K562 (cell line): ENCODE data around the gene PPP2R3B. TPM values are rescaled to one million over a fixed set of nuclear protein-coding genes. Genes with fewer than 3 reads are reported as not detected.

ENCODE experiments used
- ATAC-seq: fragments of 200-7000 bp; cut with Tn5 transposase; 3 replicates; pipeline ENCODE4 v1.9.1; 2020; ENCODE audit warnings: moderate library complexity
- BruUV-seq: library from RNA; stranded (reverse); fragments of 400-500 nt; replicated peaks from 2 replicates; lab custom pipeline; 2021; lab: Mats Ljungman, UMichigan
- CTCF ChIA-PET: fragments of 300-600 bp; formaldehyde crosslinking; extraction: SDS; loops from one replicate; lab custom pipeline; 2021; ENCODE audit warnings: low intra/inter-chr PET ratio; lab: Yijun Ruan, JAX
- POLR2A ChIA-PET: fragments of 300-600, 350-650 bp; sonication (Branson Sonifier 250); formaldehyde crosslinking; extraction: SDS; loops from one replicate; lab custom pipeline; 2021; ENCODE audit warnings: antibody characterized with exemption, inconsistent platforms; lab: Yijun Ruan, JAX
- DNase-seq, 4 experiments: peaks; one replicate each; pipeline versions ENCODE4 v3.0.0 to v3.0.0-alpha.2; 2011 to 2018; ENCODE audit warnings: low spot score in 3 of 4, mixed read lengths in 3 of 4; ENCODE audit errors: extremely low read depth in 1 of 4
- FAIRE-seq: peaks from 2 replicates; lab custom pipeline; 2011; peaks lifted over from hg19 to GRCh38; lab: Jason Lieb, UNC
- H2AFZ ChIP-seq: 2 replicates; pipeline ENCODE4 v1.6.0; 2011; ENCODE audit warnings: low read depth, low read length, control low read depth, inconsistent platforms
- H3K27ac ChIP-seq: fragments of 200-600 bp; 3 replicates; pipeline ENCODE4 v1.8.0; 2011; ENCODE audit warnings: low read depth, mild to moderate bottlenecking, control low read depth, inconsistent platforms, low read length, moderate library complexity, mixed read lengths; ENCODE audit errors: extremely low read depth
- H3K27me3 ChIP-seq, 2 experiments: fragments of 300-600 bp in 1 of 2; 2 replicates in 1 of 2; 3 replicates in 1 of 2; pipeline versions ENCODE4 v1.6.0 to v1.8.0; 2011; ENCODE audit warnings: inconsistent platforms in 2 of 2, low read length in 2 of 2, mild to moderate bottlenecking in 1 of 2, mixed read lengths in 1 of 2, moderate library complexity in 1 of 2; ENCODE audit not compliant: control insufficient read depth in 2 of 2, insufficient read depth in 2 of 2
- H3K36me3 ChIP-seq: fragments of 300-600 bp; 3 replicates; pipeline ENCODE4 v1.8.0; 2011; ENCODE audit warnings: mild to moderate bottlenecking, low read length, inconsistent platforms; ENCODE audit not compliant: control insufficient read depth, insufficient read depth
- H3K4me1 ChIP-seq, 2 experiments: fragments of 200-600 bp in 1 of 2; replicated peaks in 1 of 2; 2 replicates in 1 of 2; 3 replicates in 1 of 2; pipeline versions ENCODE4 v1.5.1 to v1.8.0; 2011; ENCODE audit warnings: inconsistent platforms in 2 of 2, low read length in 2 of 2, mild to moderate bottlenecking in 1 of 2, mixed read lengths in 1 of 2, moderate library complexity in 1 of 2; ENCODE audit not compliant: control insufficient read depth in 2 of 2, insufficient read depth in 2 of 2
- H3K4me2 ChIP-seq: 2 replicates; pipeline ENCODE4 v1.6.1; 2011; ENCODE audit warnings: low read length, control low read depth, inconsistent platforms, mixed read lengths; ENCODE audit not compliant: insufficient read depth
- H3K4me3 ChIP-seq: fragments of 200-600 bp; sonication (generic), shearing (Covaris generic); 2 replicates; pipeline ENCODE4 v1.5.1; 2016; ENCODE audit warnings: control low read depth, inconsistent platforms
- H3K79me2 ChIP-seq: fragments of 200-600 bp; 3 replicates; pipeline ENCODE4 v1.8.0; 2011; ENCODE audit warnings: low read length, inconsistent platforms; ENCODE audit not compliant: control insufficient read depth, insufficient read depth
- H3K9ac ChIP-seq, 2 experiments: 2 replicates each; pipeline versions ENCODE4 v1.6.0 to v1.6.1; 2011; ENCODE audit warnings: low read depth in 2 of 2, low read length in 2 of 2, control low read depth in 1 of 2, inconsistent platforms in 1 of 2, mild to moderate bottlenecking in 1 of 2, mixed read lengths in 1 of 2; ENCODE audit not compliant: insufficient read depth in 1 of 2
- H3K9me1 ChIP-seq: one replicate; pipeline ENCODE4 v1.6.0; 2011; ENCODE audit warnings: inconsistent platforms, mild to moderate bottlenecking, low read length, moderate library complexity; ENCODE audit not compliant: control insufficient read depth, insufficient read depth
- H3K9me3 ChIP-seq: replicated peaks from 2 replicates; pipeline ENCODE4 v1.5.1; 2011; ENCODE audit warnings: low read depth, low read length, inconsistent platforms; ENCODE audit not compliant: control insufficient read depth, insufficient read depth
- H4K20me1 ChIP-seq: replicated peaks from 2 replicates; pipeline ENCODE4 v1.6.1; 2011; ENCODE audit warnings: low read length, inconsistent platforms, mixed read lengths; ENCODE audit not compliant: control insufficient read depth, insufficient read depth
- ZNF224 ChIP-seq: sonication (generic); formaldehyde crosslinking; IDR thresholded peaks from 2 replicates; pipeline ENCODE4 v1.8.0; 2022; ENCODE audit warnings: mild to moderate bottlenecking, missing genetic modification reagents
- WGBS: fragments of 100-300 bp; shearing (Covaris generic); methylation state at CpG from one replicate; pipeline ENCODE4 v1.1.6; 2016; ENCODE audit warnings: low coverage, mixed read lengths; ENCODE audit not compliant: insufficient coverage; ENCODE audit errors: missing lambda C conversion rate; 5-methylcytosine and 5-hydroxymethylcytosine counted together
- in situ Hi-C: fragments of 300-500 bp; cut with MboI; formaldehyde crosslinking; loops from 4 replicates; pipeline ENCODE4 v1.15.0; 2018; ENCODE audit warnings: inconsistent platforms, mixed read lengths
- intact Hi-C: fragments of 100-400 bp; cut with micrococcal nuclease; formaldehyde crosslinking; loops from 2 replicates; pipeline ENCODE4 v1.14.2; 2022
- polyA plus RNA-seq, 8 experiments: library from polyadenylated mRNA; depleted of rRNA in 4 of 8; stranded (reverse) in 5 of 8; unstranded in 3 of 8; fragments of >200 nt; fragmentation: Nextera tagmentation in 2 of 8; fragmentation: Illumina TruSeq in 1 of 8; extraction: Ambion mirVana in 2 of 8; extraction: Trizol in 1 of 8; gene quantifications; 2 replicates each; pipeline versions ENCODE4 v1.2.1 to v1.2.3, GENCODE V29; 2011 to 2014; ENCODE audit warnings: inconsistent platforms in 1 of 8, missing spikeins in 1 of 8
- total RNA-seq, 7 experiments: library from RNA; depleted of rRNA in 6 of 7; stranded (reverse); fragments of >200 nt in 6 of 7; fragmentation: Illumina TruSeq in 2 of 7; extraction: Trizol in 2 of 7; gene quantifications; 2 replicates each; pipeline versions ENCODE4 v1.2.1 to v1.2.3, GENCODE V29; 2011 to 2021; ENCODE audit warnings: low replicate concordance in 1 of 7
- TF ChIP-seq, protein P1 (sequence below): sonication (generic); formaldehyde crosslinking; IDR thresholded peaks from 2 replicates; pipeline ENCODE4 v1.8.1; 2023; ENCODE audit warnings: mild to moderate bottlenecking, missing genetic modification reagents

The PPP2R3B gene
- total and polyA plus RNA-seq, 9 of the 15 experiments (the other 6 are each of a cell fraction or from before 2014, with no cell fraction given): 0.04 to 18.2 (median 8.2) TPM; not detected in 1

DNA sequence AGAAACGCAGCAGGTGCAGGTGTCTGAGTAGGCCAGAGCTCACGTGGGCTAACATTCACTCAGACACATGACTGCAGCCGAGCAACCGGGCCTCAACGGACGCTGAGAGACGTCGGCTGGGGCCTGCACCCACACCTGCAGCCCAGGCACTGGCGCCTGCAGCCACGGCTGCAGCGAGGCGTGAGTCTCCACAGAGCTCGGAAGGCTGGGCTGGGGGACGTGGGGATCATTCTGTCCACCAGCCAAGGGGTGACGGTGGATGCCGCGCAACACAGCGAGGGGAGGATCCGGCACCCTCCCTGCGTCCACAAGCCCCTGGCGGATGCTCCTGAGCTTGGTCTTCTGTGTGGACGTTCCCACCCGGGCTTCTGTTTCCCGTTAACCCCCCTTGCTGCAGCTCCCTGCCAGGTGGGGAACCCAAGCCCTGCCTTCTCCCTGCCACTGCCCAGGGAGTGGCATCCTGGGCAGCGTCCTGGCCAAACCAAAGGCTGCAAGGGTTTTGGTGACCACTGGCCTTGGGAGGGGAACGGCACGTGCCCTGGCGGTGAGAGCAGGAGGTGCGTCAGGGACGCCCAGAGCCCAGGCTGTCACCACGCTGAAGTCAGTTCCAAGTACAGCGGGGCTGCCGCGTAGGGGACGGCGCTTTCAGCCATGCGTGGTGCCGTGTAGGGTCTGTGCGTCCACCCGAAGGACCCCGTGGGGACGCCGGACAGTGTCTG, 16.3 kb downstream of the PPP2R3B start:
- peaks cover 3 to 40% of the 10 kb centered on the region in 2 experiments; a peak in 4 of 5 replicates for H3K4me1 ChIP-seq
- no peak overlapping the region; a peak in 1 of 4 replicates for H3K9ac ChIP-seq
- no peak for ATAC-seq
- ChIA-PET POLR2A (no interaction called here), CTCF (no interaction called here)
- H3K4me2 ChIP-seq: no peak overlapping the region
- no TSS peak for BruUV-seq
- DNase-seq: no peak
- TF ChIP-seq, protein P1, sequence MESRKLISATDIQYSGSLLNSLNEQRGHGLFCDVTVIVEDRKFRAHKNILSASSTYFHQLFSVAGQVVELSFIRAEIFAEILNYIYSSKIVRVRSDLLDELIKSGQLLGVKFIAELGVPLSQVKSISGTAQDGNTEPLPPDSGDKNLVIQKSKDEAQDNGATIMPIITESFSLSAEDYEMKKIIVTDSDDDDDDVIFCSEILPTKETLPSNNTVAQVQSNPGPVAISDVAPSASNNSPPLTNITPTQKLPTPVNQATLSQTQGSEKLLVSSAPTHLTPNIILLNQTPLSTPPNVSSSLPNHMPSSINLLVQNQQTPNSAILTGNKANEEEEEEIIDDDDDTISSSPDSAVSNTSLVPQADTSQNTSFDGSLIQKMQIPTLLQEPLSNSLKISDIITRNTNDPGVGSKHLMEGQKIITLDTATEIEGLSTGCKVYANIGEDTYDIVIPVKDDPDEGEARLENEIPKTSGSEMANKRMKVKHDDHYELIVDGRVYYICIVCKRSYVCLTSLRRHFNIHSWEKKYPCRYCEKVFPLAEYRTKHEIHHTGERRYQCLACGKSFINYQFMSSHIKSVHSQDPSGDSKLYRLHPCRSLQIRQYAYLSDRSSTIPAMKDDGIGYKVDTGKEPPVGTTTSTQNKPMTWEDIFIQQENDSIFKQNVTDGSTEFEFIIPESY (CRISPR knock-in tag): peak; percentile 50; the same call in 1 of the 2 replicates
- TF ChIP-seq ZNF224 (CRISPR knock-in tag): no peak
- no peaks in the 10 kb centered on the region for H4K20me1 ChIP-seq
- H3K27me3 ChIP-seq: no peaks in the 10 kb centered on the region
- no peak overlapping the region for H2AFZ ChIP-seq
- H3K27ac ChIP-seq: no peak overlapping the region
- H3K4me3 ChIP-seq: no peak overlapping the region
- no peaks in the 10 kb centered on the region; the same call in 2 of the 3 replicates for H3K36me3 ChIP-seq
- no peak for FAIRE-seq
- H3K9me3 ChIP-seq: no peaks in the 10 kb centered on the region
- in situ Hi-C loops (no loop called here), intact Hi-C loops (no loop called here)
- H3K9me1 ChIP-seq: no peaks in the 10 kb centered on the region
- WGBS: 85% methylated on average over 15 of the region's 43 CpGs
- no peaks in the 10 kb centered on the region; the same call in 2 of the 3 replicates for H3K79me2 ChIP-seq
